HEK293T (cell line): Measurements from ENCODE around the gene ADAMTSL4.

Experiments used
- CTCF ChIA-PET: fragments of 350-600 bp; formaldehyde crosslinking; extraction: SDS; loops from one replicate; lab custom pipeline; 2021; ENCODE audit warnings: antibody characterized with exemption, inconsistent platforms; lab: Yijun Ruan, JAX
- POLR2A ChIA-PET: fragments of 350-600 bp; formaldehyde crosslinking; extraction: SDS; loops from one replicate; lab custom pipeline; 2020; ENCODE audit warnings: antibody characterized with exemption, inconsistent platforms; lab: Yijun Ruan, JAX
- DNase-seq: peaks from one replicate; pipeline ENCODE4 v3.0.0; 2012; ENCODE audit warnings: mixed read lengths; ENCODE audit errors: extremely low spot score
- ARNT ChIP-seq: fragments of 450-650 bp; IDR thresholded peaks from 2 replicates; pipeline ENCODE4 v1.6.1; 2017; ENCODE audit warnings: mild to moderate bottlenecking
- BHLHE40 ChIP-seq: fragments of 450-650 bp; IDR thresholded peaks from 2 replicates; pipeline ENCODE4 v1.6.1; 2016; ENCODE audit warnings: mild to moderate bottlenecking, moderate library complexity, borderline replicate concordance
- CTBP1 ChIP-seq: fragments of 450-650 bp; IDR thresholded peaks from 2 replicates; pipeline ENCODE4 v1.6.1; 2016; ENCODE audit warnings: borderline replicate concordance
- ELF4 ChIP-seq: fragments of 450-650 bp; IDR thresholded peaks from 2 replicates; pipeline ENCODE4 v1.6.1; 2017; ENCODE audit warnings: antibody characterized with exemption
- FOXA1 ChIP-seq: fragments of 450-650 bp; IDR thresholded peaks from 2 replicates; pipeline ENCODE4 v1.6.1; 2016; ENCODE audit warnings: mild to moderate bottlenecking
- FOXK2 ChIP-seq: fragments of 450-650 bp; IDR thresholded peaks from 2 replicates; pipeline ENCODE4 v1.6.1; 2016; ENCODE audit warnings: mild to moderate bottlenecking
- FOXM1 ChIP-seq: fragments of 450-650 bp; IDR thresholded peaks from 2 replicates; pipeline ENCODE4 v1.6.1; 2017; ENCODE audit warnings: mild to moderate bottlenecking, borderline replicate concordance
- HDGF ChIP-seq: fragments of 450-650 bp; IDR thresholded peaks from 2 replicates; pipeline ENCODE4 v1.6.1; 2017; ENCODE audit warnings: antibody characterized with exemption, borderline replicate concordance
- L3MBTL2 ChIP-seq: fragments of 450-650 bp; conservative IDR thresholded peaks from 2 replicates; pipeline ENCODE4 v1.6.1; 2016; ENCODE audit warnings: mild to moderate bottlenecking
- LEF1 ChIP-seq: fragments of 450-650 bp; IDR thresholded peaks from 2 replicates; pipeline ENCODE4 v1.6.1; 2017; ENCODE audit warnings: mild to moderate bottlenecking, borderline replicate concordance
- NFRKB ChIP-seq: fragments of 450-650 bp; IDR thresholded peaks from 2 replicates; pipeline ENCODE4 v1.6.1; 2016; ENCODE audit warnings: mild to moderate bottlenecking, moderate library complexity
- SP1 ChIP-seq: fragments of 450-650 bp; IDR thresholded peaks from 2 replicates; pipeline ENCODE4 v1.6.1; 2017
- SUZ12 ChIP-seq: fragments of 450-650 bp; IDR thresholded peaks from 2 replicates; pipeline ENCODE4 v1.6.1; 2016; ENCODE audit warnings: mild to moderate bottlenecking
- TARDBP ChIP-seq: fragments of 450-650 bp; IDR thresholded peaks from 2 replicates; pipeline ENCODE4 v1.6.1; 2016
- ZNF384 ChIP-seq: fragments of 450-650 bp; IDR thresholded peaks from 2 replicates; pipeline ENCODE4 v1.6.1; 2016
- TF ChIP-seq, protein P1 (sequence below): fragments of 450-650 bp; IDR thresholded peaks from 2 replicates; pipeline ENCODE4 v1.6.1; 2016

Gene ADAMTSL4

GRCh38 chr1:150558761-150559655 is 9.8 kb downstream of the ADAMTSL4 start:
- ChIA-PET POLR2A (interaction anchor here (11.7 kb wide), 1 partner anchor 19 kb away, joined by 260 read pairs; the partner anchor contains the start of gene MCL1), CTCF (interaction anchor here (0.6 to 4.0 kb wide), 16 partner anchors 7 to 446 kb away, joined by 3 to 19 read pairs (median 4); partner anchors contain the start of genes ADAMTSL4, ENSA and FALEC)
- TF ChIP-seq TARDBP (no peak), LEF1 (no peak), CTBP1 (no peak), NFRKB (no peak)
- TF ChIP-seq, protein P1, sequence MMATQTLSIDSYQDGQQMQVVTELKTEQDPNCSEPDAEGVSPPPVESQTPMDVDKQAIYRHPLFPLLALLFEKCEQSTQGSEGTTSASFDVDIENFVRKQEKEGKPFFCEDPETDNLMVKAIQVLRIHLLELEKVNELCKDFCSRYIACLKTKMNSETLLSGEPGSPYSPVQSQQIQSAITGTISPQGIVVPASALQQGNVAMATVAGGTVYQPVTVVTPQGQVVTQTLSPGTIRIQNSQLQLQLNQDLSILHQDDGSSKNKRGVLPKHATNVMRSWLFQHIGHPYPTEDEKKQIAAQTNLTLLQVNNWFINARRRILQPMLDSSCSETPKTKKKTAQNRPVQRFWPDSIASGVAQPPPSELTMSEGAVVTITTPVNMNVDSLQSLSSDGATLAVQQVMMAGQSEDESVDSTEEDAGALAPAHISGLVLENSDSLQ = no peak
- DNase-seq = no peak

GRCh38 chr1:150559656-150560010 is 10.4 kb downstream of the ADAMTSL4 start:
- CTCF ChIA-PET = interaction anchor here (0.6 to 4.0 kb wide), 19 partner anchors 7 to 446 kb away, joined by 3 to 19 read pairs (median 4); partner anchors contain the start of genes ADAMTSL4, ENSA and FALEC
- DNase-seq = no peak
- POLR2A ChIA-PET = interaction anchor here (11.7 kb wide), 1 partner anchor 18 kb away, joined by 260 read pairs; the partner anchor contains the start of gene MCL1
- TF ChIP-seq NFRKB (no peak), FOXK2 (no peak), ZNF384 (no peak), FOXM1 (no peak), L3MBTL2 (no peak), SP1 (no peak), ELF4 (no peak), ARNT (no peak), FOXA1 (no peak)
- TF ChIP-seq, protein P1 = no peak

GRCh38 chr1:150560011-150560438 is 10.8 kb downstream of the ADAMTSL4 start:
- ChIA-PET CTCF (interaction anchor here (0.6 to 4.0 kb wide), 25 partner anchors 8 to 445 kb away, joined by 3 to 19 read pairs (median 4); partner anchors contain the start of genes ADAMTSL4, ENSA and FALEC), POLR2A (interaction anchor here (3.7 to 11.7 kb wide), 2 partner anchors 18 to 69 kb away, joined by 32 to 260 read pairs; partner anchors contain the start of genes ENSA and MCL1)
- TF ChIP-seq NFRKB (no peak), SUZ12 (no peak), ZNF384 (no peak), FOXA1 (no peak), ELF4 (no peak), TARDBP (no peak), HDGF (no peak), CTBP1 (no peak), L3MBTL2 (no peak; the same call in 1 of the 2 replicates), LEF1 (no peak), SP1 (no peak), BHLHE40 (no peak)
- peak; percentile 87 for DNase-seq

DNA sequence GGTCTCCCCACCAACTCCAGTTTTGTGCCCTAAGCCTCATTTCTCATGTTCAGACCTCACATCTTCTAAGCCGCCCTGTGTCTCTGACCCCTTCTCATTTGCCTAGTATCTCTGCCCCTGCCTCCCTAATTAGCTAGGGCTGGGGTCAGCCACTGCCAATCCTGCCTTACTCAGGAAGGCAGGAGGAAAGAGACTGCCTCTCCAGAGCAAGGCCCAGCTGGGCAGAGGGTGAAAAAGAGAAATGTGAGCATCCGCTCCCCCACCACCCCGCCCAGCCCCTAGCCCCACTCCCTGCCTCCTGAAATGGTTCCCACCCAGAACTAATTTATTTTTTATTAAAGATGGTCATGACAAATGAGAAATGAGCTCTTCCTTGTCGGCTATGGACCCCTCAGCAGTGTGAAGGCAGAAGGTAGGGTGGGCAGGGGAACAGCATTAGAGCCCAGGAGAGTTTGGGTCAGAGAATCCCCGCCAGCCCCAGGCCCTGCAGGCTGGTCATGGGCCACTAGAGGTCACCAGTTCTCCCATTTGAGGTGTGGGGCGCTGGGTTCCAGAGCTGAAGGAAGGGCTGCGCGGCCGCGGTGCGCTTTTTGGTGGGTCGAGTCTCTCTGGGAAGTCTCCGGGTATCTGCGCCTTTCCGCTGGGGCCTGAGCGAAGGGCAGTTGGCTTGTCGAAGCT is 11.5 kb downstream of the ADAMTSL4 start:
- no peak for TF ChIP-seq FOXA1
- TF ChIP-seq SUZ12 = no peak
- TF ChIP-seq SP1 = no peak
- TF ChIP-seq ARNT = no peak
- TF ChIP-seq FOXK2 = no peak
- TF ChIP-seq TARDBP = no peak
- TF ChIP-seq BHLHE40 = no peak
- no peak for TF ChIP-seq HDGF
- TF ChIP-seq, protein P1 = no peak
- no peak for TF ChIP-seq LEF1
- TF ChIP-seq ELF4 = no peak
- no peak for TF ChIP-seq NFRKB
- TF ChIP-seq L3MBTL2 = no peak
- TF ChIP-seq FOXM1 = no peak
- no peak for TF ChIP-seq ZNF384
- no peak for TF ChIP-seq CTBP1
- ChIA-PET CTCF (interaction anchor here (0.6 to 4.0 kb wide), 35 partner anchors 8 to 1422 kb away, joined by 3 to 19 read pairs (median 4); partner anchors contain the start of genes ADAMTSL4, ENSA, FALEC and MCL1), POLR2A (interaction anchor here (0.6 to 11.7 kb wide), 6 partner anchors 10 to 196 kb away, joined by 3 to 260 read pairs (median 8); partner anchors contain the start of genes ENSA, GOLPH3L, MCL1 and RPRD2)
- DNase-seq = peak; percentile 90

DNA sequence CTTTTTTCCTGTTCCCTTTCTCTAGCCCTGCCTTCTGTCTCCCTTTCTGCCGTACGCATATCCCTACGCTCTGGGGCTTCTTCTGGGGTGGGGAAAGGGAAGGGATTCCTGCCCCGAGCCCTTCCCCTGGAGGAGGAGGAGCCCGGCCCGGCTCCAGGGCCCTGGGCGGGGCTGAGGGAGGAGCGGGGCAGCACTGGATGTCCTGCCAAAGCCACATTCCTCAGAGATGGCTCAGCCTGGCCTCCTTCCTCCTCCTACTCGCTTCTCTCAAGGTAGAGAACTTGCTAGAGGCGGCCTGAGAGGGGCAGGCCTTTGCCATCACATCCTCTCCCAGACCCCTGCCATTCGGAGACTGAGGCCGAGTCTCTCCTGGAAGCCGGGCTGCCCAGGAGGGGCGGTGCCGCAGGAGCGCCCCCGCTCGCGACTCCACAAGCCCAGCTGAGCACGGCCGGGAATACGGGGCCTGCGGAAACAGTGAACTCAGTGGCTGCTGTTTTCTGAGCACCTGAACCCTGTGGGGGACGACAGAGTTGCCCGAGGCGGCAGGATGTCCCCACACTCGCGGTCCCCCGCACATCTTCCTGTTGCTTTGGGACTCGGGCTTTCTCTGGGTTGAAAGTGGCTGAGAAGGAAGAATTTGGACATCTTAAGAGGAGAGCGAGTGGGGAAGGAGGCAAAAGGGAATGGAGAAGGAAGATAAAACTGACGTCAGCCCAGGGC is 12.2 kb downstream of the ADAMTSL4 start:
- TF ChIP-seq CTBP1 (peak; percentile 76), HDGF (0 out of 2 replicates have a peak, but pooled peaks have one; percentile 79), LEF1 (no peak)
- DNase-seq = peak; percentile 90
- POLR2A ChIA-PET = interaction anchor here (0.5 to 11.7 kb wide), 14 partner anchors 9 to 413 kb away, joined by 3 to 260 read pairs (median 3); partner anchors contain the start of genes ENSA, FALEC, GOLPH3L and MCL1
- CTCF ChIA-PET = interaction anchor here (0.6 to 4.0 kb wide), 30 partner anchors 9 to 779 kb away, joined by 3 to 19 read pairs (median 4); partner anchors contain the start of genes ADAMTSL4, FALEC, MCL1 and MINDY1
